HPDE6-E6E7 (cell line): Measurements from ENCODE around the gene TRAPPC3L.

ENCODE experiments used
- DNase-seq: peaks from one replicate; pipeline ENCODE4 v3.0.0; 2011; ENCODE audit warnings: missing footprints; ENCODE audit errors: extremely low spot score

Gene TRAPPC3L

GRCh38 chr6:116467096-116467495, 78.4 kb downstream of the TRAPPC3L start:
- no peak for DNase-seq

- no peak for DNase-seq
Observed at GRCh38 chr6:116465246-116465645, 80.2 kb downstream of the TRAPPC3L start.

- DNase-seq, result no peak
Observed at GRCh38 chr6:116463301-116463700, 82.2 kb downstream of the TRAPPC3L start.

- peak; percentile 34 for DNase-seq
Observed at GRCh38 chr6:116461932-116462885, 83.3 kb downstream of the TRAPPC3L start.

GRCh38 chr6:116461331-116461931, 84.1 kb downstream of the TRAPPC3L start, which contains the start of gene CALHM6:
Gene CALHM6, plus strand, starts transcription at chr6:116461375. Its CDS starts 555 bp downstream, at chr6:116461930.
- DNase-seq, result no peak

- DNase-seq, result no peak
Observed at GRCh38 chr6:116459927-116460326, 85.6 kb downstream of the TRAPPC3L start.

GRCh38 chr6:116458264-116458663, 87.2 kb downstream of the TRAPPC3L start:
- no peak for DNase-seq

GRCh38 chr6:116456927-116457326, 88.6 kb downstream of the TRAPPC3L start:
- no peak for DNase-seq

GRCh38 chr6:116456106-116456505, 89.4 kb downstream of the TRAPPC3L start:
- no peak for DNase-seq

- no peak for DNase-seq
Observed at GRCh38 chr6:116452531-116452930, 93.0 kb downstream of the TRAPPC3L start.

- no peak for DNase-seq
Observed at GRCh38 chr6:116451916-116452315, 93.6 kb downstream of the TRAPPC3L start.

- no peak for DNase-seq
Observed at GRCh38 chr6:116450769-116451740, 94.4 kb downstream of the TRAPPC3L start.

GRCh38 chr6:116450185-116450710, 95.2 kb downstream of the TRAPPC3L start:
- no peak for DNase-seq

GRCh38 chr6:116449565-116449964, 95.9 kb downstream of the TRAPPC3L start:
- DNase-seq, result no peak

GRCh38 chr6:116447496-116448011, 97.9 kb downstream of the TRAPPC3L start:
- DNase-seq, result peak; percentile 49

- no peak for DNase-seq
Observed at GRCh38 chr6:116447052-116447451, 98.4 kb downstream of the TRAPPC3L start.

- DNase-seq, result no peak
Observed at GRCh38 chr6:116446399-116446798, 99.1 kb downstream of the TRAPPC3L start.

- no peak for DNase-seq
Observed at GRCh38 chr6:116445102-116445501, 100.4 kb downstream of the TRAPPC3L start.
